ENCODE measurements around the gene ASF1B.

Gene ASF1B

DNA sequence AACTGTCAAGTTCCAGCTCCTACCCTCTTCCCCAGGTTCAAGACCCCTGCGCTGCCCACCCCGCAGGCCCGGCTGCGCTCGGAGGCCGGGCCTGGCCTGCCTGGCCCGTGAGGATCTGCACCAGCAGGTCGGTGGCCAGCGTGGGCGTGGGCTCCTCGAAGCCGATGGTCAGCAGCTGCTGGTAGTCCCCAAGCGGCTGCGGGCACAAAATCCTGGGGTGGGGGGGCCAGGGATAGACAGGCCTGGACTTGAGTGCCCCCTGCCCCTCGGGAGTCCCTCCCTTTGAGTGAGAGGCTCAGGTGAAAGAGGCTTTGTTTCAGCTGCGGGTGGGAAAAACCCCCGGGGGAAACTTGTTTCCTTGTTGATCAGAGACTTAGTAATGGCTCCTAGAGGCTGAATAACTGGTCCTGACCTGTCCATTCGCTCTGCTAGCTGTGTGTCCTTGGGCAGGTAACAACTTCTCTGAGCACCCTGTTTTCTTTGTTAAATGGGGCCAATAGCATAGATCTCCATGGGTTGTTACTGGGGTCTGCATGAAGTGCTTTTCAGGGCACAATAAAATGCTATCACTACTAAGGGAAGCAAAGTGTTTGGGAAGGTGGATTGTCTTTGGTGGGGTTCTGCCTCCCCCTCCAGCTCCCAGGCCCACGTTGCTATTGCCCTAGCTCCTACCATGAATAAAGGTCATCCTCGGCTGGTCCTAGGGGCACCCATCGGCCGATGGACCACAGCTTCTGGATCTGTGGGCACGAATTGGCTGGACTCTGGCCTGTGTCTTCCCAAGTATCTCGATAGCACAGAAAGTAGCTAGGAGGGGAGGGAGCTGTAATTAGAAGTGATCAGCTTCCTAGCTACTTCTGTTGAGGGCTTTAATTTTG lies 54.4 kb downstream of the ASF1B start:
- peak in 1 of 2 donors; percentile 59 for DNase-seq

DNA sequence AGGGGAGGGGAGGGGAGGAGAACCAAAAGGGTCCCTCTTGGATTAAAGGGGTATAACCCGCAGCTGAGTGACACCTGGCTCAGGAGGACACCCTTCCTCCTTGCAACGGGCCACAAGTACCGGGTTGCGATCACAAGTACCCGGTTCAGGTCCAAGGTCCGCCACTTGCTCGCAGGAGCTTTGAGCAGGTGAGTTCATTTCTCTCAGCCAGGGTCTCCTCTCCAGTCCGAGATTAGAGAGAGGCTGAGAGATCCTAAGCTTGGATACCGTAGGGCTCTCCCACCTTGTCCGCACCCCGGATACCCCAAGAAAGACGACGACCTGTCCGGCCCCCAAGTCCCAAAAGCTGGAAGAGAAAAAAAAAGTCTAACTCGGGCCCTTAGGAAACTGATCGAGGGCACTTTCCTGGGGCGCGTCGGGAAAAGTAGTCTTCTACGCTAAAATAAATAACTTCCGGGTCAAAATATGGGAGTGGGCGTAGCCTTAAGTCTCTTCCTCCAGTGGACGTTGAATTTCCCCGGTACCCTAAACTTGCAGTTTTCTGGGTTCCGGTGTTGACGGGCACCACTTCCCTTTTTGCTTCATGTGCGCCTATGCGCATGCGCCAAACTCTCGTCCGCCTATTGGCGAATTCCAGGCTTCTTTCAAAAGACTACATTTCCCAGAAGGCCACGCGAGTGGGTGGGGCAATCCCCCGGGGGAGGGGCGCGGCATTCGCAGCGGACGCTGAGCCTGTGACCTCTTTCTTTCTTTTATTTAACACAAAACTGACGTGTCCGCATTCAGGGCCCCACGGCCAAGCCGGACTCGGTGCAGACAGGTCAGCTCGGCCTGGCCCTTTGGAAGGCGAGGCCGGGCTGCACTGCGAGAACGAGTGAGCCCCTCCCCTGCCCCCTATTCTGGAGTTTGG lies 55.2 kb downstream of the ASF1B start:
- DNase-seq: peak; percentile 99 to 100

DNA sequence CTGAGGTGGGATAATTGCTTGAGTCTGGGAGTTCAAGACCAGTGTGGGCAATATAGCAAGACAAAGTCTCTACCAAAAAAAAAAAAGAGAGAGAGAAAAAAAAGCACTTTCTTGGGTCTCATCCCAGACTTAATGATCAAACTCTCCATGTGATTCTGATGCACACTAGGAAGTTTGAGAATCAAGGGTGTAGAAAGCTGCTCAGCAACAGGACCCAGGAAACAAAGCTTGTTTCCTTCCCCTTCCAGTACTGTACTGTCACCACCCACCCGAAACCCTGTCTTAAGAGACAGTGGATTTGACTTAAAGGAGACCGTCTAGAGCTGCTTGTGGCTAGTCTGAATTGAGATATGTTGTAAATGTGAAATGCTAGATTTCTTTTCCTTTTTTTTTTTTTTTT lies 58.0 kb downstream of the ASF1B start:
- DNase-seq: no peak

DNA sequence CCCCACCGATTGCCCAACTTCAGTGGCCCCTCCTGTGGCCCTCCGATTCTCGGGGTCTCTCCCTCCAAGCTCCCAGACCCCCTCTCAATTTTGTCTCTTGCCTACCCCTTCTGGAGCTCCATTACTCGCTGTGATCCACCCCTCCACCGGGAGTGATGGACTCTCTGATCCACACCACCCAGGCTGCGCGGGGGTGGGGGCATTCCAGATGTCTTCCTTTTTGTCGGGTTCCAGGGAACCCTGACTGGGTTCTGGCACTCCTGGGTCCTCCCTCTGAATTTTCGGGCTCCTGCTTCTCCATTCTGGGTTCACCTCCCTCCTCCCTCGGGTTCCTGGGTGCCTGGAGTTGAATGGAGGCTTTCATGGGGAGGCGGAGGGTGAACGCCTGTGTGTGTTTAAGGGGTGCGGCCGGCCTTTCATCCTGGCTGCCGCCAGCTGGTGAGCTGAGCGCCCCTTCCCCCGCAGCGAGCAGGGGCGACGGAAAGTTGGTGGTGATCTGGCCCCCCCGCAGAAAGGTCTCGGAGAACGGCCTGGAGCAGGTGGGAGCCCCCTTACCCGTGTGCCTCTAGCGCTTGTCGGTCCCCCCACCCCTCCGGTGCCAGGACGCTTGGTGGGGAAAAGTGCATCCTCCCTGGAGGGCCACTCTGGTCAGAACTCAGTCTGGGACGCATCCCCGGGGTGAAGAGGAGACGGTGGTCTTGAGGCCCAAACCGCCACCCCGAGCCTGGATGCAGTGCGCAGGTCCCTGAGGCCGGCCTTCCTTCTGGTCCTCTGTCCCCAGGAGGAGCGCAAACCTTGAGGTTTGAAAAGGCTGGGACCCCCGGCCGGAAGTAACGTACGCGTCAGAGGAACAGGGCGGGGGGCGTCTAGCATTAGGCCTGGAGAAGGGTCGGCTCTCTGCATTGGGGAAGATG lies 62.2 kb downstream of the ASF1B start:
- DNase-seq: peak in 1 of 2 donors; percentile 18

DNA sequence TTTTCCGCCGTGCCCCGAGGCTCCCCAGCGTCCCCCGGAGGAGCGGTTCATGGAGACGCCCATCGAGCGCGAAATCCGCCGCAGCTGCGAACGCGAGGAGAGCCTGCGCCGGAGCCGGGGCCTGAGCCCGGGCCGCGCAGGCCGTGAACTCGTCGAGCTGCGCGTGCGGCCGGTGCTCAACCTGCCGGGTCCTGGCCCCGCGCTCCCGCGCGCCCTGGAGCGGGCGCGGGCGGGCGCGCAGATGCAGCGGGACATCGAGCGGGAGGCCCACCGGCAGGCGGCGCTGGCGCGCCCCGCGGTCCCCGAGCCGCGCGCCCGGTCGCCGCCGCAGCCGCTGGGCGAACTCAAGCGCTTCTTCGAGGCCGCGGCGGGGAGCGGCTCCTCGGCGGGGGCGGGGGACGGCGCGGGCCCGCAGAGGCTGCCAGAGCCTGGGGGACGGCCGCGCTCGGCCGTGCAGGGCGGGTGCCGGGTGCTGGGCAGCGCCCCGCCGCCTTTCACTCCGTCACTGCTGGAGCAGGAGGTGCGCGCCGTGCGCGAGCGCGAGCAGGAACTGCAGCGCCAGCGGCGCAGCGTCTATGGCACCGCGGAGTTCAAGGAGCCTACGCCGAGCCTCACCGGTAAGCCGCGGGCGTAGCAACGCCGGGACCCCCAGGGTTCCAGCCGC lies 63.0 kb downstream of the ASF1B start:
- peak; percentile 72 to 83 for DNase-seq

DNA sequence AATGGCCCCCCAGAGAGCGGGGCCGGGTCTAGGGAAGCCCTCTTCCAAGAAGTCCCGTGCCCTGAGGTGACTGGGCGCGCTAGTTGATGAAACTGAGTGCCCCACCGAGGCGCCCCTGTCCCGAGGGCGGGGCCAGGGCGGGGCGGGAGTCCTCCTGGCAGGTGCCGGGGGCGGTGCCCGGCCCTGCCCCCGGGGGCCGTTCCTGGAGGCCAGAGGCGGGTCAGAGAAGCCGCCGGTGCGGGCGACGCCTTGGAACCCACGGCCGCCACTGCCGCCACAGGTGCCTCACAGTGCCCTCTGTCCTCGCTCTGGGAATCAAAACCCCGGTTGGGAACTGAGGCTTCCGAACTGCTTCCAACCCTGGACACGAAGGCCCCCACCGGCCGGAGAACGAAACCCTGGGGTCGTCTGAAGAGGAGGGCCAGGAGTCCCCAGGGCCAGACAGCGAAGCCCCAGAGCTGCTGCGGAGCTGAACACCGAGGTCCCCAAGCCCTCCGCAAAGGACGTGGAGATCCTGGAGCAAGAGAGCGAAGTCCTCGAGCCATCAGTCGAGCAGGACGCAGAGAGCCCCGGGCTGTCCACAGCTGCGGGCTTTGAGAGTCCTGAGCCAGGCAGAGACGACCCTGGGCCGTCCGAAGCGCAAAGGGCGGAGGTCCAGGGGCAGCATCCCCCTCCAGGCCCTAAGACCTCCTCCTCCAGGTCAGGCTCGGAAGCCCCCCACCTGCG lies 63.7 kb downstream of the ASF1B start, which contains the start of gene MISP3:
TSS of gene MISP3 (plus strand) at position 252 of the 726 bp plus-strand sequence. CDS start 524 bp downstream, outside the sequence.
- peak; percentile 22 to 55 for DNase-seq

DNA sequence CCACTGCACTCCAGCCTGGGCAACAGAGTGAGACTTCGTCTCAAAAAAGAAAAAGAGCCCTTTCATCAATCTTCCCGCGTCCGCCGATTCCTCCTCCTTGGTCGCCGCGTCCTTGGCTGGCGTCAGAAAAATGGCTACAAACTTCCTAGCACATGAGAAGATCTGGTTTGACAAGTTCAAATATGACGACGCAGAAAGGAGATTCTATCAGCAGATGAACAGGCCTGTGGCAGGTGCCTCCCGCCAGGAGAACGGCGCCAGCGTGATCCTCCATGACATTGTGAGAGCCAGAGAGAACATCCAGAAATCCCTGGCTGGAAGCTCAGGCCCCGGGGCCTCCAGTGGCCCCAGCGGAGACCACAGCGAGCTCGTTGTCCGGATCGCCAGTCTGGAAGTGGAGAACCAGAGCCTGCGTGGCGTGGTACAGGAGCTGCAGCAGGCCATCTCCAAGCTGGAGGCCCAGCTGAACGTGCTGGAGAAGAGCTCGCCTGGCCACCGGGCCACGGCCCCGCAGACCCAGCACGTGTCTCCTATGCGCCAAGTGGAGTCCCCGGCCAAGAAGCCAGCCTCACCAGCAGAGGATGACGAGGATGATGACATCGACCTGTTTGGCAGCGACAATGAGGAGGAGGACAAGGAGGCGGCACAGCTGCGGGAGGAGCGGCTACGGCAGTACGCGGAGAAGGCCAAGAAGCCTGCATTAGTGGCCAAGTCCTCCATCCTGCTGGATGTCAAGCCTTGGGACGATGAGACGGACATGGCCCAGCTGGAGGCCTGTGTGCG lies 65.9 kb downstream of the ASF1B start:
- no peak for DNase-seq
